H9 (cell line): ENCODE data around the gene PDE8A. TPM values are rescaled to one million over a fixed set of nuclear protein-coding genes. Genes with fewer than 3 reads are reported as not detected.

Experiments used
- DNase-seq: peaks from one replicate; pipeline ENCODE4 v3.0.0-alpha.2; 2017
- H2AFZ ChIP-seq: one replicate; pipeline ENCODE4 v1.6.1; 2013; ENCODE audit warnings: mild to moderate bottlenecking, low read length, control low read depth, moderate library complexity
- H2AK5ac ChIP-seq: 2 replicates; pipeline ENCODE4 v1.6.1; 2013; ENCODE audit warnings: low read length, control low read depth, mixed read lengths; ENCODE audit not compliant: insufficient read length
- H2BK120ac ChIP-seq: one replicate; pipeline ENCODE4 v1.6.1; 2013; ENCODE audit warnings: low read depth, mild to moderate bottlenecking, low read length, control low read depth, inconsistent platforms; ENCODE audit not compliant: poor library complexity, severe bottlenecking
- H2BK12ac ChIP-seq: 2 replicates; pipeline ENCODE4 v1.6.1; 2013; ENCODE audit warnings: low read length, control low read depth, mixed read lengths, low read depth; ENCODE audit not compliant: insufficient read length
- H2BK15ac ChIP-seq: 2 replicates; pipeline ENCODE4 v1.6.1; 2013; ENCODE audit warnings: low read depth, low read length, control low read depth
- H2BK20ac ChIP-seq: one replicate; pipeline ENCODE4 v1.6.1; 2013; ENCODE audit warnings: low read depth, mild to moderate bottlenecking, low read length, control low read depth, inconsistent platforms; ENCODE audit not compliant: poor library complexity, severe bottlenecking
- H2BK5ac ChIP-seq: 2 replicates; pipeline ENCODE4 v1.6.1; 2013; ENCODE audit warnings: low read length, control low read depth, mixed read lengths; ENCODE audit not compliant: insufficient read length
- H3K14ac ChIP-seq: 2 replicates; pipeline ENCODE4 v1.6.1; 2013; ENCODE audit warnings: low read length, control low read depth; ENCODE audit not compliant: insufficient read depth
- H3K18ac ChIP-seq: 2 replicates; pipeline ENCODE4 v1.6.1; 2013; ENCODE audit warnings: low read depth, mild to moderate bottlenecking, mixed read lengths, low read length, control low read depth; ENCODE audit not compliant: insufficient read length
- H3K23ac ChIP-seq: 2 replicates; pipeline ENCODE4 v1.6.1; 2013; ENCODE audit warnings: low read length, control low read depth, mixed read lengths, low read depth; ENCODE audit not compliant: insufficient read length
- H3K23me2 ChIP-seq: 2 replicates; pipeline ENCODE4 v1.6.1; 2013; ENCODE audit warnings: low read depth, mild to moderate bottlenecking, mixed read lengths, low read length, control low read depth; ENCODE audit not compliant: insufficient read length, poor library complexity, severe bottlenecking
- H3K27ac ChIP-seq: 2 replicates; pipeline ENCODE4 v1.5.1; 2013; ENCODE audit warnings: low read length, control low read depth, mixed read lengths, low read depth; ENCODE audit not compliant: insufficient read length
- H3K27me3 ChIP-seq: 2 replicates; pipeline ENCODE4 v1.6.1; 2013; ENCODE audit warnings: low read length, control low read depth, inconsistent platforms; ENCODE audit not compliant: insufficient read depth
- H3K4ac ChIP-seq: 2 replicates; pipeline ENCODE4 v1.6.1; 2013; ENCODE audit warnings: low read depth, mild to moderate bottlenecking, control low read depth, inconsistent platforms, low read length, moderate library complexity
- H3K4me1 ChIP-seq: 2 replicates; pipeline ENCODE4 v1.6.1; 2013; ENCODE audit warnings: low read length, control low read depth, inconsistent platforms; ENCODE audit not compliant: insufficient read depth
- H3K4me2 ChIP-seq: 2 replicates; pipeline ENCODE4 v1.6.1; 2013; ENCODE audit warnings: low read length, control low read depth, mixed read lengths; ENCODE audit not compliant: insufficient read length, insufficient read depth
- H3K56ac ChIP-seq: 2 replicates; pipeline ENCODE4 v1.6.1; 2013; ENCODE audit warnings: low read depth, mild to moderate bottlenecking, mixed read lengths, low read length, control low read depth; ENCODE audit not compliant: insufficient read length
- H3K79me1 ChIP-seq: 2 replicates; pipeline ENCODE4 v1.6.1; 2013; ENCODE audit warnings: low read depth, mild to moderate bottlenecking, moderate library complexity, low read length, control low read depth, inconsistent platforms; ENCODE audit not compliant: insufficient read depth, poor library complexity, severe bottlenecking
- H3K79me2 ChIP-seq: 2 replicates; pipeline ENCODE4 v1.6.1; 2013; ENCODE audit warnings: low read length, control low read depth, inconsistent platforms; ENCODE audit not compliant: insufficient read depth
- H3K9ac ChIP-seq: 2 replicates; pipeline ENCODE4 v1.6.1; 2013; ENCODE audit warnings: low read length, control low read depth, mixed read lengths; ENCODE audit not compliant: insufficient read length; ENCODE audit errors: extremely low read depth
- H3K9me3 ChIP-seq: one replicate; pipeline ENCODE4 v1.6.1; 2013; ENCODE audit warnings: low read depth, low read length, inconsistent platforms; ENCODE audit not compliant: control insufficient read depth
- H3T11ph ChIP-seq: one replicate; pipeline ENCODE4 v1.6.1; 2013; ENCODE audit warnings: mild to moderate bottlenecking, low read length, control low read depth, inconsistent platforms
- H4K20me1 ChIP-seq: one replicate; pipeline ENCODE4 v1.6.1; 2013; ENCODE audit not compliant: control insufficient read depth, insufficient read length, insufficient read depth
- H4K5ac ChIP-seq: 2 replicates; pipeline ENCODE4 v1.6.1; 2013; ENCODE audit warnings: low read depth, mild to moderate bottlenecking, mixed read lengths, low read length, control low read depth; ENCODE audit not compliant: insufficient read length
- H4K8ac ChIP-seq: replicated peaks from 2 replicates; pipeline ENCODE4 v1.6.1; 2013; ENCODE audit warnings: low read length, control low read depth, mixed read lengths, low read depth; ENCODE audit not compliant: insufficient read length
- H4K91ac ChIP-seq: 2 replicates; pipeline ENCODE4 v1.6.1; 2013; ENCODE audit warnings: low read depth, mild to moderate bottlenecking, moderate library complexity, mixed read lengths, low read length, control low read depth; ENCODE audit not compliant: insufficient read length
- H3K27ac Mint-ChIP-seq, 3 experiments: 2 replicates in 2 of 3; 3 replicates in 1 of 3; pipeline ENCODE4 v1.8.0; 2020 to 2021; ENCODE audit warnings: mixed read lengths in 3 of 3, mild to moderate bottlenecking in 1 of 3, moderate library complexity in 1 of 3
- H3K27me3 Mint-ChIP-seq: 2 replicates; pipeline ENCODE4 v1.8.0; 2021; ENCODE audit warnings: low read depth, mild to moderate bottlenecking, moderate library complexity, mixed read lengths
- H3K36me3 Mint-ChIP-seq, 3 experiments: 2 replicates in 2 of 3; 3 replicates in 1 of 3; pipeline ENCODE4 v1.8.0; 2020 to 2021; ENCODE audit warnings: low read depth in 3 of 3, mixed read lengths in 3 of 3; ENCODE audit not compliant: insufficient read depth in 1 of 3
- H3K4me1 Mint-ChIP-seq, 2 experiments: 2 replicates each; pipeline ENCODE4 v1.8.0; 2020; ENCODE audit warnings: mixed read lengths in 2 of 2
- H3K4me3 Mint-ChIP-seq, 2 experiments: 2 replicates in 1 of 2; 3 replicates in 1 of 2; pipeline ENCODE4 v1.8.0; 2020 to 2021; ENCODE audit warnings: mild to moderate bottlenecking in 2 of 2, mixed read lengths in 2 of 2, moderate library complexity in 1 of 2
- H3K9me3 Mint-ChIP-seq, 2 experiments: 2 replicates in 1 of 2; 3 replicates in 1 of 2; pipeline ENCODE4 v1.8.0; 2020; ENCODE audit warnings: mild to moderate bottlenecking in 2 of 2, mixed read lengths in 2 of 2, moderate library complexity in 1 of 2
- CTCF ChIP-seq: fragments of 200-600 bp; sonication (generic); conservative IDR thresholded peaks from 3 replicates; pipeline ENCODE4 v1.8.0; 2021; ENCODE audit warnings: antibody characterized with exemption, mild to moderate bottlenecking
- WGBS: extraction: QIAGEN DNeasy Blood & Tissue Kit; methylation state at CpG from one replicate; pipeline ENCODE4 v1.1.7; 2013; ENCODE audit warnings: missing lambda C conversion rate, low lambda C conversion rate, mixed read lengths; ENCODE audit not compliant: insufficient read length; ENCODE audit errors: extremely low coverage; 5-methylcytosine and 5-hydroxymethylcytosine counted together
- total RNA-seq: library from RNA; stranded (reverse); gene quantifications from 2 replicates; pipeline ENCODE4 v1.2.1, GENCODE V29; 2021

Gene PDE8A
- total RNA-seq, 1 experiment from 2014 or later: 9.3 TPM

GRCh38 chr15:85116066-85116465, 134.4 kb downstream of the PDE8A start:
- no peaks in the 10 kb centered on the region for H3K27me3 Mint-ChIP-seq
- Histone ChIP-seq H3K23me2 (no peaks in the 10 kb centered on the region), H2AFZ (no peak overlapping the region), H3K23ac (no peak overlapping the region), H2AK5ac (no peak overlapping the region), H4K20me1 (no peaks in the 10 kb centered on the region), H2BK20ac (no peak overlapping the region), H2BK5ac (no peak overlapping the region), H3K27ac (no peak overlapping the region), H3K56ac (no peak overlapping the region), H2BK12ac (no peak overlapping the region), H3K4me1 (no peaks in the 10 kb centered on the region), H3K18ac (no peak overlapping the region), H3K79me1 (no peaks in the 10 kb centered on the region), H3K4ac (no peak overlapping the region), H3K14ac (no peak overlapping the region), H4K91ac (no peak overlapping the region), H3K9ac (no peak overlapping the region), H2BK15ac (no peak overlapping the region), H3T11ph (no peak overlapping the region), H3K79me2 (no peaks in the 10 kb centered on the region), H3K9me3 (no peaks in the 10 kb centered on the region), H4K5ac (no peak overlapping the region), H4K8ac (no peak overlapping the region), H3K27me3 (no peaks in the 10 kb centered on the region), H3K4me2 (no peak overlapping the region), H2BK120ac (no peak overlapping the region)
- no CpG with 5 or more reads among the region's 1 CpG for WGBS
- no peaks in the 10 kb centered on the region for H3K9me3 Mint-ChIP-seq
- H3K27ac Mint-ChIP-seq: no peak overlapping the region
- DNase-seq: no peak
- H3K36me3 Mint-ChIP-seq: peaks cover 0 to 7% (median 4%) of the 10 kb centered on the region in 3 experiments; a peak in 4 of 7 replicates
- no peak overlapping the region for H3K4me3 Mint-ChIP-seq
- H3K4me1 Mint-ChIP-seq: peaks cover 0 to 2% of the 10 kb centered on the region in 2 experiments; a peak in 2 of 4 replicates
- no peak for TF ChIP-seq CTCF
